Measurements from ENCODE around the gene ACTRT2.

Gene ACTRT2

GRCh38 chr1:3021233-3021671, at the start of gene ACTRT2:
Gene ACTRT2, plus strand, starts transcription at chr1:3021467. Its CDS starts 220 bp downstream, at chr1:3021687.
- no peaks in the 10 kb centered on the region for H3K36me3 ChIP-seq (ENCODE audit: low read length)

GRCh38 chr1:2971609-2972008, 49.7 kb upstream of the ACTRT2 start:
- H3K4me2 ChIP-seq (ENCODE audit: low read depth, low read length, poor library complexity, severe bottlenecking): no peak overlapping the region
- no peaks in the 10 kb centered on the region for H4K20me1 ChIP-seq (ENCODE audit: low read depth, low read length)
- H3K9me2 ChIP-seq (replicated peaks; ENCODE audit: insufficient read depth, low read length): no peaks in the 10 kb centered on the region
- no peaks in the 10 kb centered on the region for H3K36me3 ChIP-seq (ENCODE audit: low read length)
- no peak overlapping the region for H3K9ac ChIP-seq (ENCODE audit: low read length)
- H2AFZ ChIP-seq (ENCODE audit: low read depth, low read length, severe bottlenecking): no peak overlapping the region
- H3K9me3 ChIP-seq (ENCODE audit: insufficient read depth, low read length): no peaks in the 10 kb centered on the region
- no peak overlapping the region for H3K4me3 ChIP-seq (ENCODE audit: insufficient read depth, low read length, poor library complexity, severe bottlenecking)
- H3K27ac ChIP-seq (ENCODE audit: low read depth, low read length): no peak overlapping the region
- TF ChIP-seq CTCF (IDR thresholded peaks at IDR 0.05; ENCODE audit: insufficient read depth, low read length, poor library complexity, severe bottlenecking) (no peak), EZH2phosphoT487 (conservative IDR thresholded peaks at IDR 0.05; ENCODE audit: low read length) (no peak)
- no peaks in the 10 kb centered on the region for H3K79me2 ChIP-seq (ENCODE audit: insufficient read depth, low read length)
- H3F3A ChIP-seq (ENCODE audit: insufficient read depth): no peaks in the 10 kb centered on the region
- H3K27me3 ChIP-seq (ENCODE audit: low read length): no peaks in the 10 kb centered on the region

More at GRCh38 chr1:3021233-3021671, at the start of gene ACTRT2:
- Histone ChIP-seq H3K27me3 (ENCODE audit: low read length) (no peaks in the 10 kb centered on the region), H2AFZ (ENCODE audit: low read depth, low read length, severe bottlenecking) (no peak within 1 kb of the TSS), H3K9me2 (replicated peaks; ENCODE audit: insufficient read depth, low read length) (no peaks in the 10 kb centered on the region), H4K20me1 (ENCODE audit: low read depth, low read length) (no peaks in the 10 kb centered on the region), H3K9me3 (ENCODE audit: insufficient read depth, low read length) (no peaks in the 10 kb centered on the region), H3K4me3 (ENCODE audit: insufficient read depth, low read length, poor library complexity, severe bottlenecking) (no peak within 1 kb of the TSS), H3K79me2 (ENCODE audit: insufficient read depth, low read length) (no peaks in the 10 kb centered on the region), H3K4me2 (ENCODE audit: low read depth, low read length, poor library complexity, severe bottlenecking) (no peak within 1 kb of the TSS), H3K27ac (ENCODE audit: low read depth, low read length) (no peak within 1 kb of the TSS), H3F3A (ENCODE audit: insufficient read depth) (no peaks in the 10 kb centered on the region), H3K9ac (ENCODE audit: low read length) (no peak within 1 kb of the TSS)
- TF ChIP-seq EZH2phosphoT487 (conservative IDR thresholded peaks at IDR 0.05; ENCODE audit: low read length): no peak
- no peak for TF ChIP-seq CTCF (IDR thresholded peaks at IDR 0.05; ENCODE audit: insufficient read depth, low read length, poor library complexity, severe bottlenecking)

GRCh38 chr1:2972011-2972878, 49.0 kb upstream of the ACTRT2 start:
- H3K27me3 ChIP-seq (ENCODE audit: low read length): no peaks in the 10 kb centered on the region
- no peaks in the 10 kb centered on the region for H3K9me3 ChIP-seq (ENCODE audit: insufficient read depth, low read length)
- no peak overlapping the region for H2AFZ ChIP-seq (ENCODE audit: low read depth, low read length, severe bottlenecking)
- no peaks in the 10 kb centered on the region for H3K79me2 ChIP-seq (ENCODE audit: insufficient read depth, low read length)
- no peaks in the 10 kb centered on the region for H4K20me1 ChIP-seq (ENCODE audit: low read depth, low read length)
- H3K9ac ChIP-seq (ENCODE audit: low read length): no peak overlapping the region
- H3K9me2 ChIP-seq (replicated peaks; ENCODE audit: insufficient read depth, low read length): no peaks in the 10 kb centered on the region
- no peak overlapping the region for H3K4me3 ChIP-seq (ENCODE audit: insufficient read depth, low read length, poor library complexity, severe bottlenecking)
- H3K4me2 ChIP-seq (ENCODE audit: low read depth, low read length, poor library complexity, severe bottlenecking): no peak overlapping the region
- TF ChIP-seq CTCF (IDR thresholded peaks at IDR 0.05; ENCODE audit: insufficient read depth, low read length, poor library complexity, severe bottlenecking) (no peak), EZH2phosphoT487 (conservative IDR thresholded peaks at IDR 0.05; ENCODE audit: low read length) (no peak)
- no peaks in the 10 kb centered on the region for H3K36me3 ChIP-seq (ENCODE audit: low read length)
- H3K27ac ChIP-seq (ENCODE audit: low read depth, low read length): no peak overlapping the region
- H3F3A ChIP-seq (ENCODE audit: insufficient read depth): no peaks in the 10 kb centered on the region
